OCI-M1 (cell line): ENCODE data around the gene GNAT2.

Source experiments
- DNase-seq: peaks from one replicate; lab custom pipeline; 2025; lab: John Stamatoyannopoulos, UW

The GNAT2 gene

DNA sequence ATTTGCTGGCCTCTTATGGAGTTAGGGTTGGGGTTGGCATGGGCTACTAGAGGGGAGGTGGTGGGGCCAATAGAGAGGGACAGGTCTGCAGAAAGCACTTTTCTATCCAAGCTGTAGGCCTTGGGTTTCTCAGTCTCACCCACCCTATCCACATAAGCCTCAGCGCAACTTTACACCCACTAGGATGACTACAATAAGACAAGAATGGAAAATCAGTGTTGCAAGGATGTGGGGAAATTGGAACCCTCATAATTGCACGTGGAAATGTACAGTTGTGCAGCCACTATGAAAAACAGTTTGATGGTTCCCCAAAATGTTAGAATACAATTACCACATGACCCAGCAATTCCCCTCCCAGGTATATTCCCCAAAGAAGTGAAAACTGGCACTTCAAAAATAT is 22.4 kb upstream of the GNAT2 start:
- DNase-seq, result no peak

DNA sequence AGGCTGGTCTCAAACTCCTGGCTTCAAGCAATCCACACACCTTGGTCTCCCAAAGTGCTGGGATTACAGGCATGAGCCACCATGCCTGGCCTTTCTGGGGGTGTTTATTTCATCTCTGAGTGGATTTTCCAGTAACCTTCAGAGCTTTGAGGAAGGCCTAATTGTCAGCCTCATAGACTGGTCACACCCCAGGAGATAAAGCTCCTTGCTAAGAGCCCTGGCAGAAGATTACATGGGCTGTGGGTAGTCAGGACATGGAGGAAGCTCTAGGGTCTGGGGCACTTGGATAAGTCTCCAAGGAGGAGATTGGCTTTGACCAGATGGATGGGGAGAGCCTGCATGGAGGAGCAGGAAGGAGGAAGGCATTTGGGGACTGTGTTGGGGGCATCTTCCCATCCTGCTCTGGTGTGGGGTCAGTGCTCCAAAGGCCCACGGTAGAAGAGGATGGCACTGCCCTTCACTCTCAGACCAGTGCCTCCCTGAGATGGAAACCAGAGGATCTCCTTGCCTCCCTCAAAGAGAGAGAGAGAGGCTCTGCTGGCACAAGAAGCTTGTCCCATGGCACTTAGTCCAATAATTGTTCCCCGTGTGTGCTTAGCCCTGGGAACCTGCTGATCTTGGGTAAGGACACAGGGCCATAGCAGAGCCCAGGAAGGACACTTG is 21.8 kb upstream of the GNAT2 start:
- DNase-seq, result no peak

DNA sequence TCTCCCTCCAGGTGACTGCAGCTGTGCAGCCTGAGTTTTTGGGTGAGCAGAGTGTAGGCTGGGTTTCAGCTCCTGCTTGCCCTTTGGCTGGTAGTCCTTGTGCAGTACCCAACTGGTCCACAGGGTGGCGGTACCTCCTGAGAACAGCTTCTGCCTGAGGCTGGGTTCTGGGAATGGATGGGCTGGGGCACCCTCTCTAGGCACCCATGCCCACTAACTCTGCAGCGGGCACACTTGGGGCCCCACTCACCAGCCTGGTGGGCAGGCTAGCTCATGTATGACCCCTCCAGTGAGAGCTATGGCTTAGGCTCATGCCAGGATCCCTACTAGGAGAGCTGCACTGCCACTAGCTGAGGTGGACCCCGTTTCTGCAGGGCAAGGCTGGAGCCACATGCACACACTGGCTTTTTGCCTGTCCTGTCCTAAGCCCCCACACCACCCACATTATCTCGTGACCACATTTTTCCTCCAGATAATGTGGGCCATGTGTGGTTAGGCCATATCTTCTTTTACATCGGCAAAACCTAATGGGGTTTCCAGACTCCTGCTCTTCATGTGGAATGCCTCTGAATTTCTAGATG is 21.0 kb upstream of the GNAT2 start:
- DNase-seq, result peak; percentile 87

DNA sequence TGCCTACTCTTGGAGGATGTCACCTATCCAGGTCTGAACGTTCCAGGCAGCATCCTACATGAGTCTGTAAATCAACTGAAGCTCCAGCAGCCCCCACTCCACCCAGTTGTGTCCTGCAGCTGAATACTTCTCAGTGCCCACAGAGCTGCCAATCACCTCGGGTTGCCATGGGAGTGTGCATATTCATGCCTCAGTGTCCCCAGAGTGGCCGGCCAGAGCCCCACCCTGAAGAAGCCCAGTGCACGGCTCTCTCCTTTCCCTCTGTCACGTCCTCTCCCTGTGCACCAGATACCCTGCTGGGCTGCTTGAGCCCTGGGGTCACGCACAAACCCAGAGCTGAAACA is 20.4 kb upstream of the GNAT2 start:
- DNase-seq, result no peak

DNA sequence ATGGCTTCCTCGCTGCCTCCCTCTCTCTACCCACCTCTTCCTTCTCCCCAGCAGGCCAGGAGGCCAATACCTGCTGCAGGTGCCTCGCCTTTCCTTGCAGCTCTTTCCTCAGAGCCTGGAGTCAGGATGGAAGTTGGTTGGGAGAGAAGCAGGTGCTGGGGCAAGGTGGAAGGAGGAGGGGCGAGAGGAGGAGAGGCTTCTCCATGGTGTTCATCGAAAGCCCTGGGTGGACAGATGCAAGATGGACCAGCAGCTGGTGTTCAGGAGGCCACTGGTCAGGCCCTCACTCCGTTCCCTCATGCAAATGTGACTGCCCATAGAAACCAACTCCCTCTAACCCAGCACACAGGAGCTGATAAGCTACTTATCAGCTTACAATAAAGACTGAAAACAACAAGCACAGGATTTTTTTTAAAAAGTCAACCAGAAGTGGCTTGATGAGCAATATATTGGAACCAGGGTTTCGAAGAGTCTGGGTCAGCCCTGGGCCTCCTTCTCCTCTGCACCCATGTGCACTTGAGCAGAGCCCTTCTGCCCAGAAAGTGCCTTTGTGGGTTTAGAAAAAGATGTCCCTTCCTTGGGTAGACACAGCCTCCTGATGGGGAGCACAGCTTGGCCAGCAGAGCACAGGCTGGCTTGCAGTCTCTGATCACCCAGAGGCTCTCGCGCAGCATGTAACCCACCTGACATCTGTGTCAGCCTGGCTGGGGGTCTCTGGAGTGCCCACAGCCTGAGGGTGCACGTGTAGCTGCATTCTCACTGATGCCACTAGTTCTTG is 19.8 kb upstream of the GNAT2 start:
- peak; percentile 53 for DNase-seq

DNA sequence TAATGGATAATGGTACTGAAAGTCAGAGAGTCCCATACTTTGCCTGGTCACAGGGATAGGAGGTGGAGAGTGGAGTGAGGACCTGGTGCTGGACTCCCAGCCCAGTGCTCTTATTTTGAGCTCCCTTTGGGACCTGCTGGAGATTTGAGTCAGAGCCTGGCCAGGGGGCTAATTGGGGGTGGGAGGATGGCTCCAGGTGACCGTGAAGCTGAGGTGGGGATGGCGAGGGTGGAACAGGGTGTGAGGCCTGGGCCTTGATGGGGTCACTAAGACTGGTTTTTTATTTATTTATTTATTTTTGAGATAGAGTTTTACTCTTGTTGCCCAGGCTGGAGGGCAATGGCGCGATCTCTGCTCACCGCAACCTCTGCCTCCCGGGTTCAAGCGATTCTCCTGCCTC is 18.0 kb upstream of the GNAT2 start:
- no peak for DNase-seq

DNA sequence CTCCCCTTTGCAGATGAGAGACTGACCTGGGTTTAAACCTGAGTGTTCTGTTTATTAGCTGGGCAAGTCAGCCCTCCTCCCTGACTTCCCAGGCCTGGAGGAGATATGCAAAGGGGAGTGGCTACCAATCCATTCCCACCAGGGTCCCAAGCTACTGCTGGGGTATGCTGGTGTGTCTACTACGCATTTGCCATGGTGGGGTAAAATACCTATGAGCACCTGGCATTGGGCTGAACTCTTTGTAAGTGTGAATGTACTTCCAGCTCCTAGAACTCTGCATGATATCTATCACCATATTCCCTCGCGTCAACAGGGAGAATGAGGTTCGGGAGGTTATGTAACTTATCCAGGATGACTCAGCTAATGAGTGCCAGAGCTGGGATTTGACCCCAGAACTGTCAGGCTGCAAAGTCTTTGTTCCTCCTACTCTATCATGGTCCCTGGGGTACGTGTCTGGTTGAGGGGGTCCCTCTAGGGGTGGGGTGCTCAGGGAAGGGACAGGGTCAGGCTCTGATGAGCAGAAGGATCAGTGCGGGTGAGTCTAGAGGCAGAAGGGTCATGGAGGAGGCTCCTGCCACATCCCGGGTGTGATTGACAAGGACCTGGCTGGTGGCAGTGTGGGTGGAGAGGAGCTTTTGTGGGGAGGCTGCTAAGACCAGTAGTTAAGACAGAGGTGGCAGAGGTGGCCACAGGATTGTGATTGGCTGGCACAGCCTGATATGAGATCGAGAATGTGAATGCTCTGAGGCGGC is 17.0 kb upstream of the GNAT2 start:
- peak; percentile 21 for DNase-seq

DNA sequence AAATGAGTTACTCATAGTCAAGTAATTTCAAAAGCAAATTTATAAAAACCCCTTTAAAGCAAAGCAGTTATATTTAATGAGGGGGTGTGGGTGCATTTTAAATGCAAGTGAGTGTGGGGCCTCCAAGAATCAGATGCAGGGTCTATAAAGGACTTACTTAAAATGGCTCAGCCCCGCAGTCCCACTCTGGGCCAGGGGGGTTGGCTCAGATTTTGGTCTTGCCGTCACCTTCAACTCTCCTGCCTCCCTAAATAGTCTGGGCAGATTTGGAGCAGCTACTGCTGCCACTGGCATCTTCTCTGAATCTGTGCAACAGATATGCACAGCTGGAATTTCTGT is 16.4 kb upstream of the GNAT2 start:
- DNase-seq, result no peak

DNA sequence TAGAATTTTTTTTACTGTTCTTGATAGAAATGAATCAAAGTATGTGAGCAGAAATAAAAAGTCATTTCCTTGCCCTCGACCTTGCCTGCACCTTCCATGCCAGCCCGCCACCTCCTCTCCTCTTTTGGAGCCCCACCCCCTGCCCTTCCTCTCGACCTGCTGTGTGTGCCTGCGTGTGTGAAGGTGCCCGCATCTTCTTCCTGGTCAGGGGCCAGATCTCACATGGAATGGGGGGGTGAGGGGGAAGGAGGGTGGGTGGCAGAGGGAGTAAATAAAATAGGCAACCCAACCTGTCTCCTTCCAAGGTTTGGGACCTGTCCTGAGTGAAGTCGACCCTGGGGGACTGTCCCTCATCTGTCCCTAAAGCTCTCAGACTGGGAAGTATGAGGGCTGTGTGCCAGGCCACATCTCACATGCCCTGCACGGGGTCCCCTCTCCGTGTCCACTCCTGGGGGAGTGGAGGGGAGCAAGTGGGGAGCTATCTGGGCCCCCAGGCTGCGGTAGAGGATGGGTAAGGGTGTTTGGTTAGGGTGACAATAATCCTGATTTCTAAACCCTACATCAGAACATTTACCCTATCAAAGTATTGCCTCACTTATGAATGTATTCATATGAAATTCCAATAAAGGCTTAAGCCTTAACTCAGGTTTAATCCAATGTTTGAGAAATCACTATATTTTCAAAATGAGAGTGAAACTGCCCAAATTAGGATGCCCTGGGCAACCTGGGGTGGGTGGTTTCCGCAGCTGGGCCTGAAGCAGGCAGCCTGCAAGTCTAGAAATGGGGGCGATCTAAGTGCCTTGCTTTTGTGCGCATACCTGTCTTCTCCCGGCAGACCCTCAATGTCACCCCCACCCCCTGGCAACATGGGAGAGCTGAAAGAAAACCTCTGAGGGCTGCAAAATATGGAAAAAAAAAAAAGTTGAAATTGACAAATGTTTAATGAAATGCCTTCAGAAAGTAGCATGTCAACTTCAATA is 15.6 kb upstream of the GNAT2 start:
- DNase-seq, result no peak

DNA sequence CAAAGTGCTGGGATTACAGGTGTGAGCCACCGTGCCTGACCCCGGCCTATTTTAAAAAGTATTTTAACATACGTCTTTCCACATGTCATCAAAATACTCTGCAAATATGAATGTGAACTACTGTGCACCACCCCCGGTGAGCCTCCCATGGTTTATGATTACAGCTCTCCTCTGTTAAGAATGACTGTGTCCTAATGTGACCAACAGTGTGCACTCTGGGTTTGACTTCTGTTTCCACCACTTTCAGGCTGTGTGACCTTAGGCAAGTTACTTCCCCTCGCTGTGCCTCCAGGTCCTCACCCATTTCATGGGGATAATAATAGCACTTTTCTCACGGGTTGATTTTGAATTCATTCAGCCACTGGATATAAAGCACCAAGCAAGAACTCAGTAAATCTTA is 14.9 kb upstream of the GNAT2 start:
- no peak for DNase-seq

DNA sequence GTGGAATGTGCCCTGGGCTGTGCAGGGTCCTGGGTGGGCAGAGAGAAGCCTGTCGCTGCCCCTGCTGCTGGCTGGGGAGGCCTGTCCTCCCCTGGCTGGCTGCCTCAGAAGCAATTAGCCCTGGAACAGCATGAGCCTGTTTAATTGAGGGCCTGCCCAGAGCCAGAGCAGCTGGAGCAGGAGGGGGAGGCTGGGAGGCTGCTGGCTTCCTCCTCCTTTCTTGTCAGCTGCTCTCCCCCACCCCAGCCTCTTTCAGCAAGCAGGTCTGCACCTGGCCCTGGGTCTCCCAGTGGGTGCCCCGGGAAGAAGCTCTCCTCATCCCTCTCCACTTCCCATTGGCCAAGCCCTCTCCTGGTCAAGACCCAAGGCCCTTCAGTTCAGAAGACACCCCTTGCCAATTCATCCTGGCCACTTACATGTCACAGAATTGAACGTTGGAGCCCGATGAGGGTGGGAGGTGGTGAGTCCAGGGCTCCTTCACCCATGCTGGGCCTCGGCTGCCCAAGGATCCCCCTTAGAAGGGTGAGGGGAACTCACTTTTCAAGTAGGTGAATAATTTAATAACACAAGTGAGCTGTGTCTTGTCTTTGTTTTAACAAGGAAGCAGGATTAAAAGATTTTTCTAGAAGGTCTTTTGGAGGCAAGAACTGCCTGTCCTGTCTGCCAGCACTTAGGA is 13.4 kb upstream of the GNAT2 start:
- DNase-seq, result no peak

DNA sequence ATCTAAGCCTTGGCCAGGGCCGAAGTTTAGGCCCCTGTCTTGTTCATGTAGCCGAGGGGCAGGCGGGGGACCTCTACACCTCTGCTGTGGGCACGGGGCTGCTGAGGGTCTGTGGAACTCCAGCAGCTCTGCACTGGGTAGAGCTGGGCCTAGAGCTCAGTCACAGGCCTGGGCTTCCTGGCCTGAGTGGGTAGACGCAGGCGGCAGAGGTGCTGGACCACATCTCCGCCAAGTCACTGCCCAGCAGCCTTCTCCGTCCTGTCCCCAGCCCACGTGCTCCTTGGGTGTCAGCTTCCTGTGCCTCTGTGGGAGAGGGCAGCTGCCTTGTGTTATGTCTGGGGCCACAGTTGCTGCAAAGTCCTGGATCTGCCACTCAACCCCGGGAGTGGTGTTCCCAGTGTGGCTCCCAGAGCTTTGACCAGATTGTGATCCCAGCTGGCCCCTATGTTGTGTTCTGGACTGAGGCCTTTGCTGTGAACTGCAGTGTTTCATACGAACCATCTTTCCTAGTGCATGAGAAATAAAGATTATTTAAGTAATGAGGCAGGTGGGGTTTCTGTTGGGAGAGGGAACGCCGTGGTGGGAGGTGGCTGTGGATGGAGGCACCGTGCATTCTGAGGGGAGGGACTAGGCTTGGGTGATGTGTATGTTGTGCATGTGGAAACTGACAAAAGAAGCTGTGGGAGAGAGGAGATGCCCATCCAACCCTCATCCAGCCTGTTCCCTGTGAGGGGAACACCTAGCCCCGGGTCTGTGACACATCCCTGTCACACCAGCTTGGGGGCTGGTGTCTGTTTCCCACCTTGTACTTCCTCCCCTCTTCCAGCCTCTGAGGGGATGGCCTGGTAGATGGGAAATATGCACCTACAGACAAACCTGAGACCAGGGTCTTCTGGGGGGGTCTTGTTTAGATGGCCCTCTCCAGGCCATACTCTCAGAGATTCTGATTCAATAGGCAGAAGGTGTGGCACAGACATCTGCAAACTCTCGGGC is 12.4 kb upstream of the GNAT2 start:
- no peak for DNase-seq

DNA sequence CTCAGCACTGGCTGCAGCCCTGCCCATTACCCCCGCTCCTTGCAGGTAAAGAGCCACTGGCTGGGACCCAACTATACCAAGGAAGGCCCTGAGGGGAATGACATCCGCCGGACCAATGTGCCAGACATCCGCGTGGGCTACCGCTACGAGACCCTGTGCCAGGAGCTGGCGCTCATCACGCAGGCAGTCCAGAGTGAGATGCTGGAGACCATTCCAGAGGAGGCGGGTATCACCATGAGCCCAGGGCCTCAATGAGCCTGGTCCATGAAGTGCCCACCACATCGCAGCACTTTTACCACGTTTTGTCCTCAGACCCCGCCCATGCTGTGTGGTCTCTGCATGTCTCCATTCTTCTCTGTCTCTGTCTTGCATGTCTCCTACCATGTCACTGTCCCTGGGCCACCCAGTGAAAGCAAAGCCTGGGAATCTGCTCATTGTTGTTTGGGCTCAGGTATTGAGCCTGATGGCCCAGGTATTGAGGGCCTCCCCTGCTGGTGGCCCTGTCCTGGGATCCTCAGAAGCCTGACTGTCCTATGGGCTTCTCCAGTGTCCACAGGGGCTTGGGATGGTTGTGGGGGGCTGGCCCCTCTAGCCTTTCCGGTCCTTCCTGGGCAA is 11.6 kb upstream of the GNAT2 start:
- no peak for DNase-seq

DNA sequence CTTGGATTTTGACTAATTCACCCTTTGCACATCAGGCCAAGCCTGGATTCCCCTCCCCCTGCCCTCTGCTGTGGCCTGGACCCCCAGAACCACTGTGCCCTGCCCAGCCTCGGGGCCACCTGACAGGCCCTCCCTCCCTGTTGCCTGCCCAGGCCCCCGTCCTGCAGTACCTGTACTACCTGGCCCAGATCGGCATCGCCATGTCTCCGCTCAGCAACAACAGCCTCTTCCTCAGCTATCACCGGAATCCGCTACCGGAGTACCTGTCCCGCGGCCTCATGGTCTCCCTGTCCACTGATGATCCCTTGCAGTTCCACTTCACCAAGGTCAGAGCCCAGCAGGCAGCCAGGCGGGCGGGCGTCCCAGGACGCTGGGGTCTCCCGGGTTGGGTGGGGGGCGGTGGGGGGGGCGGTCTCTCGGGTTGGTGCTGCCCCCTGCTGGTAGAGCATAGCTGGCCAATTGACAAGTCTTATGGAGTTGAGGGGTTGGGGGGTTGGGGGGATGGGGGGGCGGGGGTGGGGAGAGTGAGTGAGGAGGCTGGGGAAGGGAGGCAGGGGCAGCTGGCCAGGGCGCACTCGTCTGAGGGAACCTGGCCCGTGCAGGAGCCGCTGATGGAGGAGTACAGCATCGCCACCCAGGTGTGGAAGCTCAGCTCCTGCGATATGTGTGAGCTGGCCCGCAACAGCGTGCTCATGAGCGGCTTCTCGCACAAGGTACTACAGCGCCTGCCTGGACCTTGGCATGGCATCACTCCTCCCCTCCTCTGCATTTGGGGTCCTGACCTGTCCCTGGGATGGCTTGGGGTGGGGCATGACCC is 10.9 kb upstream of the GNAT2 start:
- no peak for DNase-seq

DNA sequence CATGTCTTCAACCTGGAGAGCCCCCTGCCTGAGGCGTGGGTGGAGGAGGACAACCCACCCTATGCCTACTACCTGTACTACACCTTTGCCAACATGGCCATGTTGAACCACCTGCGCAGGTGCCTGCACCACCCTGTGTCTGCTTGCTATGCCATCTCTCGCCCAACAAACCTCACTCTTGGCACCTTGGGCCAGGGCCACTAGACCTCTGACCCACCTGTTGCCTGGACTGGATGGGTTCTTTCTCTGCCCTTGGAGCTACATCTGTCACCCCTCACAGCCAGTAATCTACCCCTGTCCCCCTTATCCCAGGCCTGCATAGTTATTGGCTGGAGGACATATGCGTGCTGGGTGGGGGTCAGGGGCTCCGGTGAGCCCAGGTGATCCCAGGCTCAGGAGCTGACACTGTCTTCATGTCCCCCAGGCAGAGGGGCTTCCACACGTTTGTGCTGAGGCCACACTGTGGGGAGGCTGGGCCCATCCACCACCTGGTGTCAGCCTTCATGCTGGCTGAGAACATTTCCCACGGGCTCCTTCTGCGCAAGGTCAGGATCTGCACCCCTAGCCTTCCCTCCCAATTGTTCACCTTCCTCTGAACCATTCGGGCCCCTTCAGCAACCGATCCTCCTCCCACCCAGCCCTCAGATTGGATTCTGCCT is 10.1 kb upstream of the GNAT2 start:
- no peak for DNase-seq

DNA sequence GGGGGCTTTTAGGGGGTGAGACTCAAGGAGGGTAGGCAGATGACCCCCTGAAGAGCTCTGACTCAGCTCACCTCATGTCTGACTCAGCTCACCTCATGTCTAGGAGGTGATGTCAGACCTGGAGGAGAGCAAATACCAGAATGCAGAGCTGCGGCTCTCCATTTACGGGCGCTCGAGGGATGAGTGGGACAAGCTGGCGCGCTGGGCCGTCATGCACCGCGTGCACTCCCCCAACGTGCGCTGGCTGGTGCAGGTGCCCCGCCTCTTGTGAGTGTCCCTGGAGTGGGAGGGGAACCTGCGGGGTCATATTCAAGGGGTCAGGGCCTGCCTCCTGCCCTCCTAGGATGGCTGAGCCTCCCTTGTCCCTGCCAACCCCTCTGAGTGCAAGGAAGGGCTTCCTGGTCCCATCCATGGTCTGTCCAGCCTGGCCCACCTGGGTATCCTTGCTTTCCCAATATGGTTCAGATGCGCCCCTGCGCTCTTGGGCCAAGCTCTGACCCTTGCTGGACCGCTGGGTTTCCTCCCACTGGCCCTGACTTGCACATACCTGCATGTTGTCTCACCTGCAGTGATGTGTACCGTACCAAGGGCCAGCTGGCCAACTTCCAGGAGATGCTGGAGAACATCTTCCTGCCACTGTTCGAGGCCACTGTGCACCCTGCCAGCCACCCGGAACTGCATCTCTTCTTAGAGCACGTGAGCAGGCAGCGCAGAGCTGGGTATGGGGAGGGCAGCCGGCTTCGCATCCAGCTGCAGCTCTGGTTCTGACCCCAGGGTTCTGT is 9.3 kb upstream of the GNAT2 start:
- no peak for DNase-seq

DNA sequence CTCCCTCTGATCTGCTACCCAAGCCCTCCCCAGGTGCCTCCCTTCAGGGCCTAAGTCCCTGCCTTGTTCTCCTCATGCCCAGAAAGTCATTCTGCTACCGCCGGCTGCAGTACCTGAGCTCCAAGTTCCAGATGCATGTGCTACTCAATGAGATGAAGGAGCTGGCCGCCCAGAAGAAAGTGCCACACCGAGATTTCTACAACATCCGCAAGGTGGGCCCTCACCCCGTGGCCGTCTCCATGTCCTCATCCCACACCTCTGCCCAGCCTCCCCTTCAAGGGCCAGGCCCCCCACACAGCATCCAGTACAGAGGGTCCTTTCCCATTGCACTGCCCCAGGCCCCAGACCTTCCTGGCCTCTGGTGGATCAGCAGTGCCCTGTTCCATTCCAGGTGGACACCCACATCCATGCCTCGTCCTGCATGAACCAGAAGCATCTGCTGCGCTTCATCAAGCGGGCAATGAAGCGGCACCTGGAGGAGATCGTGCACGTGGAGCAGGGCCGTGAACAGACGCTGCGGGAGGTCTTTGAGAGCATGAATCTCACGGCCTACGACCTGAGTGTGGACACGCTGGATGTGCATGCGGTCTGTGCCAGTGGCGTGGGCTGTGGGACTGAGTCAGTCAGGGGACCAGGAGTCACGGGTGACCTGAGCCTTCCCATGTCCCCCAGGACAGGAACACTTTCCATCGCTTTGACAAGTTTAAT is 8.4 kb upstream of the GNAT2 start:
- no peak for DNase-seq
